CD14-positive monocyte (primary cell): ENCODE measurements around the gene MRGPRF. TPM values are rescaled to one million over a fixed set of nuclear protein-coding genes. Genes with fewer than 3 reads are reported as not detected.

Experiments
- DNase-seq, 3 donors: peaks; one replicate each; pipeline ENCODE4 v3.0.0-alpha.2; 2011 to 2022
- H2AFZ ChIP-seq: 2 replicates; pipeline ENCODE4 v1.6.0; 2012; ENCODE audit warnings: mild to moderate bottlenecking, low read depth, low read length, inconsistent platforms; ENCODE audit not compliant: insufficient read depth, poor library complexity, severe bottlenecking
- H3K27ac ChIP-seq, 2 donors: 1 replicate in 1 of 2; 2 replicates in 1 of 2; pipeline ENCODE4 v1.5.1; 2012 to 2013; ENCODE audit warnings: low read length in 2 of 2, control low read depth in 1 of 2, inconsistent platforms in 1 of 2, low read depth in 1 of 2, mild to moderate bottlenecking in 1 of 2
- H3K27me3 ChIP-seq, 2 donors: one replicate each; pipeline versions ENCODE4 v1.6.0 to v1.6.1; 2011 to 2013; ENCODE audit warnings: low read length in 2 of 2; ENCODE audit not compliant: control insufficient read depth in 2 of 2, insufficient read depth in 2 of 2
- H3K36me3 ChIP-seq, 2 donors: replicated peaks in 1 of 2; 1 replicate in 1 of 2; 2 replicates in 1 of 2; pipeline versions ENCODE4 v1.5.1 to v1.6.1; 2012 to 2013; ENCODE audit warnings: low read length in 2 of 2, control low read depth in 1 of 2, inconsistent platforms in 1 of 2, mild to moderate bottlenecking in 1 of 2; ENCODE audit not compliant: insufficient read depth in 2 of 2, control insufficient read depth in 1 of 2
- H3K4me1 ChIP-seq, 2 donors: 1 replicate in 1 of 2; 2 replicates in 1 of 2; pipeline versions ENCODE4 v1.5.1 to v1.6.1; 2012 to 2013; ENCODE audit warnings: low read length in 2 of 2, control low read depth in 1 of 2, inconsistent platforms in 1 of 2, mild to moderate bottlenecking in 1 of 2, moderate library complexity in 1 of 2; ENCODE audit not compliant: insufficient read depth in 2 of 2, control insufficient read depth in 1 of 2
- H3K4me2 ChIP-seq: replicated peaks from 2 replicates; pipeline ENCODE3; 2012; ENCODE audit warnings: low read length, moderate library complexity, mild to moderate bottlenecking; ENCODE audit not compliant: poor library complexity, severe bottlenecking; ENCODE audit errors: extremely low read depth
- H3K4me3 ChIP-seq, 3 experiments: fragments of 200-600 bp in 1 of 3; sonication (generic) in 1 of 3; replicated peaks in 1 of 3; 1 replicate in 2 of 3; 2 replicates in 1 of 3; pipeline ENCODE4 v1.5.1; 2011 to 2013; ENCODE audit warnings: low read length in 3 of 3, mild to moderate bottlenecking in 3 of 3, control low read depth in 2 of 3, low read depth in 2 of 3, inconsistent platforms in 1 of 3, moderate library complexity in 1 of 3
- H3K79me2 ChIP-seq: 2 replicates; pipeline ENCODE4 v1.6.0; 2012; ENCODE audit warnings: mild to moderate bottlenecking, control low read depth, inconsistent platforms, low read length, moderate library complexity; ENCODE audit not compliant: insufficient read depth
- H3K9ac ChIP-seq: 2 replicates; pipeline ENCODE4 v1.6.0; 2017; ENCODE audit warnings: low read length, mild to moderate bottlenecking; ENCODE audit not compliant: insufficient read depth, poor library complexity, severe bottlenecking
- H3K9me3 ChIP-seq, 2 donors: replicated peaks in 1 of 2; 1 replicate in 1 of 2; 2 replicates in 1 of 2; pipeline versions ENCODE4 v1.5.1 to v1.6.1; 2012 to 2013; ENCODE audit warnings: low read length in 2 of 2, control low read depth in 1 of 2; ENCODE audit not compliant: control insufficient read depth in 1 of 2, insufficient read depth in 1 of 2
- H4K20me1 ChIP-seq: 2 replicates; pipeline ENCODE4 v1.6.0; 2012; ENCODE audit warnings: mild to moderate bottlenecking, low read length, control low read depth, moderate library complexity; ENCODE audit not compliant: insufficient read depth
- H3K27ac Mint-ChIP-seq, 7 donors: one replicate each; pipeline ENCODE4 v1.8.0; 2020; ENCODE audit warnings: mild to moderate bottlenecking in 7 of 7, mixed read lengths in 7 of 7, moderate library complexity in 6 of 7, inconsistent platforms in 2 of 7
- H3K27me3 Mint-ChIP-seq, 3 donors: one replicate each; pipeline ENCODE4 v1.8.0; 2021 to 2022; ENCODE audit warnings: low read depth in 3 of 3, mild to moderate bottlenecking in 3 of 3, mixed read lengths in 3 of 3, moderate library complexity in 3 of 3, inconsistent platforms in 1 of 3
- H3K36me3 Mint-ChIP-seq, 2 donors: one replicate each; pipeline ENCODE4 v1.8.0; 2020; ENCODE audit warnings: mixed read lengths in 2 of 2, inconsistent platforms in 1 of 2, mild to moderate bottlenecking in 1 of 2
- H3K4me1 Mint-ChIP-seq: one replicate; pipeline ENCODE4 v1.8.0; 2020; ENCODE audit warnings: mild to moderate bottlenecking, mixed read lengths
- H3K4me3 Mint-ChIP-seq, 2 donors: one replicate each; pipeline ENCODE4 v1.8.0; 2020; ENCODE audit warnings: mild to moderate bottlenecking in 2 of 2, mixed read lengths in 2 of 2, moderate library complexity in 1 of 2
- H3K9me3 Mint-ChIP-seq, 7 donors: one replicate each; pipeline ENCODE4 v1.8.0; 2020 to 2022; ENCODE audit warnings: mixed read lengths in 7 of 7, mild to moderate bottlenecking in 6 of 7, moderate library complexity in 6 of 7, inconsistent platforms in 2 of 7
- CTCF ChIP-seq: fragments of 200-600 bp; IDR thresholded peaks from one replicate; pipeline ENCODE4 v1.8.0; 2022; ENCODE audit warnings: antibody characterized with exemption, mild to moderate bottlenecking
- WGBS: methylation state at CpG from one replicate; pipeline ENCODE4 v1.1.5; 2013; ENCODE audit warnings: missing lambda C conversion rate; ENCODE audit not compliant: insufficient coverage; 5-methylcytosine and 5-hydroxymethylcytosine counted together
- intact Hi-C, 2 donors: fragments of 100-400 bp; cut with micrococcal nuclease; formaldehyde crosslinking; loops; one replicate each; pipeline versions ENCODE4 v1.15.0 to v1.15.1; 2023
- polyA plus RNA-seq, 3 donors: library from polyadenylated mRNA; depleted of rRNA in 1 of 3; unstranded in 2 of 3; stranded (reverse) in 1 of 3; fragments of 300-500 nt in 2 of 3; fragments of >200 nt in 1 of 3; fragmentation: Illumina TruSeq in 2 of 3; gene quantifications; 1 replicate in 2 of 3; 2 replicates in 1 of 3; pipeline ENCODE4 v1.2.3, GENCODE V29; 2012 to 2021

The MRGPRF gene
- polyA plus RNA-seq, 3 donors, result 0.22 to 0.23 TPM; not detected in 1

- H3K9me3 ChIP-seq, result peaks cover 3 to 5% of the 10 kb centered on the region in 2 donors
- no peaks in the 10 kb centered on the region for H3K36me3 ChIP-seq
- H3K4me1 ChIP-seq, result no peaks in the 10 kb centered on the region
- peaks cover 5 to 9% of the 10 kb centered on the region in 2 donors for H3K27me3 ChIP-seq
- H3K9me3 Mint-ChIP-seq, result peaks cover 7 to 17% (median 11%) of the 10 kb centered on the region in 7 donors
- TF ChIP-seq CTCF, result no peak
- no peak overlapping the region for H3K4me3 ChIP-seq
- no peaks in the 10 kb centered on the region for H3K79me2 ChIP-seq
- no peak overlapping the region for H3K27ac ChIP-seq
- no peak overlapping the region for H3K9ac ChIP-seq
- peaks cover 24 to 39% (median 37%) of the 10 kb centered on the region in 3 donors for H3K27me3 Mint-ChIP-seq
- no peak overlapping the region for H3K4me2 ChIP-seq
- no peak overlapping the region for H2AFZ ChIP-seq
- WGBS, result no CpG with 5 or more reads among the region's 2 CpGs
- no peak overlapping the region for H3K27ac Mint-ChIP-seq
- no peaks in the 10 kb centered on the region for H3K4me1 Mint-ChIP-seq
- H4K20me1 ChIP-seq, result no peaks in the 10 kb centered on the region
- intact Hi-C loops, result no loop called here
- H3K4me3 Mint-ChIP-seq, result no peak overlapping the region
- no peaks in the 10 kb centered on the region for H3K36me3 Mint-ChIP-seq
- DNase-seq, result no peak
Observed at GRCh38 chr11:68982134-68982533, 30.9 kb downstream of the MRGPRF start.

DNA sequence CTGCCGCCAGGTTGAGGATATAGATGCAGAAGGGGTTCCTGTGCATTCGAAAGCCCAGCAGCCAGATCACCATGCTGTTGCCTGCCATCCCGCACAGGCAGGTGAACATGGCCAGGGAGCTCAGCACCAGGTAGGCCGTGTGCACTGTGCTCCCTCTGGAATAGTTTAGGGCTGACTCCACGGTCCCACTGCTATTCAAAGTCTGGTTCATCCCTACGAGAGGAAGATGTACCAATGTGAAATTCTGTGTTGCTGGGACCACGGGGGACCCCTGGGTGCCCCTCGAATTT is 32.3 kb downstream of the MRGPRF start, which contains the start of gene MRGPRD:
Gene MRGPRD (minus strand): TSS at position 211 of the 290 bp plus-strand sequence. CDS start 0 bp downstream, at position 211.
- Histone ChIP-seq H3K36me3 (no peaks in the 10 kb centered on the region), H3K9me3 (no peaks in the 10 kb centered on the region), H3K27me3 (peaks cover 3 to 4% of the 10 kb centered on the region in 2 donors), H3K4me1 (no peaks in the 10 kb centered on the region), H3K9ac (no peak within 1 kb of the TSS), H4K20me1 (no peaks in the 10 kb centered on the region), H3K4me2 (no peak within 1 kb of the TSS), H3K4me3 (no peak within 1 kb of the TSS), H3K79me2 (no peaks in the 10 kb centered on the region), H2AFZ (no peak within 1 kb of the TSS), H3K27ac (no peak within 1 kb of the TSS)
- Mint-ChIP-seq H3K9me3 (peaks cover 0 to 8% (median 2%) of the 10 kb centered on the region in 7 donors), H3K36me3 (no peaks in the 10 kb centered on the region), H3K4me1 (no peaks in the 10 kb centered on the region), H3K4me3 (no peak within 1 kb of the TSS), H3K27me3 (peaks cover 19 to 38% (median 34%) of the 10 kb centered on the region in 3 donors), H3K27ac (no peak within 1 kb of the TSS)
- no peak for TF ChIP-seq CTCF
- 95% methylated on average over 8 of the region's 8 CpGs for WGBS
- intact Hi-C loops, result no loop called here
- no peak for DNase-seq
